Neural cell (in vitro differentiated cells): ENCODE results near the gene PLBD2. TPM values are rescaled to one million over a fixed set of nuclear protein-coding genes. Genes with fewer than 3 reads are reported as not detected.

Experiments
- H2AFZ ChIP-seq: fragments of 200-600, 300-800 bp; sonication (generic), shearing (Covaris generic); 2 replicates; pipeline ENCODE4 v1.6.0; 2014; ENCODE audit warnings: low read depth, mild to moderate bottlenecking, antibody characterized with exemption, low read length, moderate library complexity
- H3F3A ChIP-seq: fragments of 200-600 bp; shearing (Covaris generic); 2 replicates; pipeline ENCODE4 v1.6.1; 2016; ENCODE audit warnings: mild to moderate bottlenecking, moderate library complexity, mixed read lengths, antibody characterized with exemption, low read length; ENCODE audit not compliant: insufficient read depth, poor library complexity, severe bottlenecking
- H3K27ac ChIP-seq: fragments of 200-600, 300-800 bp; sonication (generic), shearing (Covaris generic); 2 replicates; pipeline ENCODE4 v1.5.1; 2014; ENCODE audit warnings: mild to moderate bottlenecking, low read length, moderate library complexity
- H3K27me3 ChIP-seq: fragments of 300-800, 200-600 bp; sonication (generic), shearing (Covaris generic); 2 replicates; pipeline ENCODE4 v1.6.0; 2014; ENCODE audit warnings: mild to moderate bottlenecking, low read depth, low read length, moderate library complexity; ENCODE audit not compliant: insufficient read depth
- H3K36me3 ChIP-seq: fragments of 300-800, 200-600 bp; sonication (generic), shearing (Covaris generic); 2 replicates; pipeline ENCODE4 v1.5.1; 2014; ENCODE audit warnings: mild to moderate bottlenecking, antibody characterized with exemption, low read length, moderate library complexity; ENCODE audit not compliant: insufficient read depth
- H3K4me2 ChIP-seq: fragments of 300-800, 200-600 bp; sonication (generic), shearing (Covaris generic); 2 replicates; pipeline ENCODE4 v1.6.0; 2014; ENCODE audit warnings: mild to moderate bottlenecking, low read length
- H3K4me3 ChIP-seq: fragments of 300-800, 200-600 bp; sonication (generic), shearing (Covaris generic); 2 replicates; pipeline ENCODE4 v1.5.1; 2014; ENCODE audit warnings: mild to moderate bottlenecking, low read length, moderate library complexity
- H3K79me2 ChIP-seq: fragments of 200-600 bp; shearing (Covaris generic); replicated peaks from 2 replicates; pipeline ENCODE4 v1.6.0; 2014; ENCODE audit warnings: mild to moderate bottlenecking, low read length, moderate library complexity; ENCODE audit not compliant: insufficient read depth
- H3K9ac ChIP-seq: fragments of 300-800, 200-600 bp; sonication (generic), shearing (Covaris generic); 2 replicates; pipeline ENCODE4 v1.6.1; 2016; ENCODE audit warnings: mild to moderate bottlenecking, low read length, mixed read lengths
- H3K9me2 ChIP-seq: fragments of 200-600 bp; shearing (Covaris generic); 2 replicates; pipeline ENCODE4 v1.6.1; 2016; ENCODE audit warnings: mild to moderate bottlenecking, low read length, mixed read lengths; ENCODE audit not compliant: insufficient read depth
- H3K9me3 ChIP-seq: fragments of 200-600, 300-800 bp; sonication (generic), shearing (Covaris generic); 2 replicates; pipeline ENCODE4 v1.6.1; 2016; ENCODE audit warnings: mild to moderate bottlenecking, mixed run types, low read length, moderate library complexity, mixed read lengths
- H4K20me1 ChIP-seq: fragments of 200-600 bp; shearing (Covaris generic); 2 replicates; pipeline ENCODE4 v1.6.1; 2016; ENCODE audit warnings: mild to moderate bottlenecking, mixed run types; ENCODE audit not compliant: insufficient read depth
- CTCF ChIP-seq: fragments of 450-650 bp; IDR thresholded peaks from 2 replicates; pipeline ENCODE4 v1.5.1; 2014; ENCODE audit warnings: antibody characterized with exemption, mild to moderate bottlenecking, moderate library complexity; ENCODE audit not compliant: poor library complexity, severe bottlenecking
- EP300 ChIP-seq: fragments of 450-650 bp; conservative IDR thresholded peaks from 2 replicates; pipeline ENCODE4 v1.6.1; 2014; ENCODE audit warnings: antibody characterized with exemption, mild to moderate bottlenecking, moderate library complexity; ENCODE audit not compliant: poor library complexity, severe bottlenecking
- EZH2 ChIP-seq: fragments of 200-600, 300-800 bp; shearing (Covaris generic), sonication (generic); IDR thresholded peaks from 2 replicates; pipeline ENCODE4 v1.6.1; 2014; ENCODE audit warnings: antibody characterized with exemption, low read length, borderline replicate concordance, mild to moderate bottlenecking; ENCODE audit not compliant: insufficient read depth, poor library complexity, severe bottlenecking
- MXI1 ChIP-seq: fragments of 450-650 bp; conservative IDR thresholded peaks from 2 replicates; pipeline ENCODE4 v1.6.1; 2014; ENCODE audit warnings: antibody characterized with exemption, mild to moderate bottlenecking; ENCODE audit not compliant: poor library complexity, severe bottlenecking
- POLR2AphosphoS5 ChIP-seq: IDR thresholded peaks from 2 replicates; pipeline ENCODE4 v1.6.1; 2012
- RAD21 ChIP-seq: fragments of 450-650 bp; conservative IDR thresholded peaks from 2 replicates; pipeline ENCODE4 v1.6.1; 2014; ENCODE audit warnings: antibody characterized with exemption, mild to moderate bottlenecking, moderate library complexity
- REST ChIP-seq: IDR thresholded peaks from 2 replicates; pipeline ENCODE4 v1.6.1; 2012; ENCODE audit warnings: borderline replicate concordance
- SMC3 ChIP-seq: fragments of 450-650 bp; conservative IDR thresholded peaks from 2 replicates; pipeline ENCODE4 v1.6.1; 2014; ENCODE audit warnings: antibody characterized with exemption, mild to moderate bottlenecking, moderate library complexity; ENCODE audit not compliant: poor library complexity
- TAF1 ChIP-seq: IDR thresholded peaks from 2 replicates; pipeline ENCODE4 v1.6.1; 2012; ENCODE audit warnings: low read depth
- polyA plus RNA-seq: library from polyadenylated mRNA; depleted of rRNA; stranded (reverse); fragments of >200 nt; gene quantifications from 2 replicates; pipeline ENCODE4 v1.2.3, GENCODE V29; 2014

Gene PLBD2
- polyA plus RNA-seq, 1 donor from 2014 or later: 4.8 TPM

GRCh38 chr12:113392988-113393579 is 34.7 kb downstream of the PLBD2 start:
- no peak overlapping the region for H3K4me3 ChIP-seq
- H3F3A ChIP-seq: no peaks in the 10 kb centered on the region
- no peak overlapping the region for H2AFZ ChIP-seq
- H3K27me3 ChIP-seq: no peaks in the 10 kb centered on the region
- H3K4me2 ChIP-seq: no peak overlapping the region
- no peak overlapping the region for H3K9ac ChIP-seq
- H3K27ac ChIP-seq: no peak overlapping the region
- H3K79me2 ChIP-seq: no peaks in the 10 kb centered on the region
- no peaks in the 10 kb centered on the region for H3K9me2 ChIP-seq
- no peaks in the 10 kb centered on the region for H4K20me1 ChIP-seq
- H3K9me3 ChIP-seq: no peaks in the 10 kb centered on the region
- TF ChIP-seq CTCF (no peak), RAD21 (no peak), SMC3 (no peak), EZH2 (no peak)
- no peaks in the 10 kb centered on the region for H3K36me3 ChIP-seq

- no peak overlapping the region for H2AFZ ChIP-seq
- H3K4me3 ChIP-seq: no peak overlapping the region
- no peaks in the 10 kb centered on the region for H3K27me3 ChIP-seq
- no peaks in the 10 kb centered on the region for H4K20me1 ChIP-seq
- no peaks in the 10 kb centered on the region for H3K36me3 ChIP-seq
- TF ChIP-seq CTCF (no peak), SMC3 (no peak), EP300 (no peak), POLR2AphosphoS5 (no peak), TAF1 (no peak), MXI1 (no peak), RAD21 (no peak), EZH2 (no peak), REST (no peak)
- H3K9ac ChIP-seq: no peak overlapping the region
- H3K9me2 ChIP-seq: no peaks in the 10 kb centered on the region
- H3K9me3 ChIP-seq: no peaks in the 10 kb centered on the region
- H3K79me2 ChIP-seq: no peaks in the 10 kb centered on the region
- no peak overlapping the region for H3K4me2 ChIP-seq
- H3F3A ChIP-seq: no peaks in the 10 kb centered on the region
- no peak overlapping the region for H3K27ac ChIP-seq
Observed at GRCh38 chr12:113393749-113394148, 35.4 kb downstream of the PLBD2 start.
